Panc1 (cell line): ENCODE measurements around the gene SLC66A2. TPM values are rescaled to one million over a fixed set of nuclear protein-coding genes. Genes with fewer than 3 reads are reported as not detected.
A peak's percentile ranks its signal among the peaks of the same experiment; 100 is the strongest.

Experiments
- ATAC-seq: fragments of 200-7000 bp; cut with Tn5 transposase; 2 replicates; pipeline ENCODE4 v1.9.1; 2020; ENCODE audit warnings: mild to moderate bottlenecking, moderate library complexity
- BruUV-seq: library from RNA; stranded (reverse); fragments of 400-500 nt; replicated peaks from 2 replicates; lab custom pipeline; 2021; lab: Mats Ljungman, UMichigan
- CTCF ChIA-PET: fragments of 300-600 bp; sonication (Branson Sonifier 250); formaldehyde crosslinking; loops from one replicate; lab custom pipeline; 2022; ENCODE audit warnings: antibody characterized with exemption; lab: Charles Lee
- POLR2A ChIA-PET: fragments of 300-600 bp; sonication (Branson Sonifier 250); formaldehyde crosslinking; loops from one replicate; lab custom pipeline; 2022; ENCODE audit warnings: antibody characterized with exemption; lab: Charles Lee
- DNase-seq: peaks from one replicate; pipeline ENCODE4 v3.0.0-alpha.2; 2010; ENCODE audit warnings: low read depth, low spot score
- H3K27ac ChIP-seq: 2 replicates; pipeline ENCODE4 v1.5.1; 2011; ENCODE audit warnings: mild to moderate bottlenecking, low read length, inconsistent platforms
- H3K27me3 ChIP-seq: fragments of 200-500 bp; sonication (Bioruptor generic); 2 replicates; pipeline ENCODE4 v1.6.0; 2014; ENCODE audit warnings: low read length, inconsistent platforms; ENCODE audit not compliant: control insufficient read depth, insufficient read depth
- H3K36me3 ChIP-seq: fragments of 200-500 bp; sonication (Bioruptor generic); 2 replicates; pipeline ENCODE4 v1.5.1; 2014; ENCODE audit warnings: inconsistent platforms, mild to moderate bottlenecking, low read length, moderate library complexity; ENCODE audit not compliant: control insufficient read depth, insufficient read depth
- H3K4me1 ChIP-seq: 2 replicates; pipeline ENCODE4 v1.5.1; 2011; ENCODE audit warnings: inconsistent platforms, mild to moderate bottlenecking, low read length, moderate library complexity; ENCODE audit not compliant: control insufficient read depth, insufficient read depth
- H3K4me3 ChIP-seq, 2 experiments: 2 replicates each; pipeline ENCODE4 v1.5.1; 2011 to 2012; ENCODE audit warnings: low read depth in 2 of 2, low read length in 2 of 2, mild to moderate bottlenecking in 2 of 2, inconsistent platforms in 1 of 2, moderate library complexity in 1 of 2
- H3K9me3 ChIP-seq: fragments of 200-500 bp; sonication (Bioruptor generic); 2 replicates; pipeline ENCODE4 v1.5.1; 2014; ENCODE audit warnings: low read depth, mild to moderate bottlenecking, inconsistent platforms, low read length, moderate library complexity; ENCODE audit not compliant: control insufficient read depth, insufficient read depth
- CTCF ChIP-seq: fragments of 450-650 bp; IDR thresholded peaks from 2 replicates; pipeline ENCODE4 v1.5.1; 2017; ENCODE audit warnings: mild to moderate bottlenecking
- POLR2AphosphoS5 ChIP-seq: IDR thresholded peaks from 2 replicates; pipeline ENCODE4 v1.6.1; 2012; ENCODE audit warnings: mild to moderate bottlenecking, low read depth, low read length, moderate library complexity
- REST ChIP-seq, 2 experiments: IDR thresholded peaks; 2 replicates each; pipeline ENCODE4 v1.6.1; 2011 to 2012; ENCODE audit warnings: low read depth in 2 of 2, control low read depth in 1 of 2, low read length in 1 of 2, mild to moderate bottlenecking in 1 of 2, moderate library complexity in 1 of 2; ENCODE audit not compliant: insufficient read depth in 1 of 2
- SIN3A ChIP-seq: IDR thresholded peaks from 2 replicates; pipeline ENCODE4 v1.6.1; 2012; ENCODE audit warnings: low read depth, mild to moderate bottlenecking, low read length, moderate library complexity, borderline replicate concordance; ENCODE audit not compliant: insufficient read depth
- TCF7L2 ChIP-seq: IDR thresholded peaks from 2 replicates; pipeline ENCODE4 v1.6.1; 2011; ENCODE audit warnings: mild to moderate bottlenecking, low read depth, low read length, inconsistent platforms
- in situ Hi-C: cut with HindIII; loops from 2 replicates; pipeline ENCODE4 v1.10.0; 2016; ENCODE audit warnings: low sequenced_read_pairs, low pct_unique_long_range_greater_than_20kb
- intact Hi-C: fragments of 100-400 bp; cut with micrococcal nuclease; formaldehyde crosslinking; loops from one replicate; pipeline ENCODE4 v1.10.0; 2022; ENCODE audit not compliant: unreplicated experiment
- total RNA-seq: library from RNA; stranded (reverse); gene quantifications from one replicate; pipeline ENCODE4 v1.2.1, GENCODE V29; 2021; ENCODE audit not compliant: unreplicated experiment

The SLC66A2 gene
- total RNA-seq, 1 experiment from 2014 or later, result 92.5 TPM

- H3K27me3 ChIP-seq, result no peaks in the 10 kb centered on the region
- H3K4me1 ChIP-seq, result no peaks in the 10 kb centered on the region
- intact Hi-C loops (no loop called here), in situ Hi-C loops (no loop called here)
- no peak overlapping the region for H3K27ac ChIP-seq
- BruUV-seq, result no TSS peak
- ChIA-PET POLR2A (no interaction called here), CTCF (no interaction called here)
- H3K9me3 ChIP-seq, result no peaks in the 10 kb centered on the region
- H3K4me3 ChIP-seq, result no peak overlapping the region
- DNase-seq, result no peak
- no peaks in the 10 kb centered on the region for H3K36me3 ChIP-seq
- no peak for TF ChIP-seq REST (IDR thresholded peaks at IDR 0.05; ENCODE audit: insufficient read depth in 1 of 2, low read depth in 2 of 2, low read length in 1 of 2)
- no peak for TF ChIP-seq TCF7L2
- no peak for TF ChIP-seq POLR2AphosphoS5
- no peak for TF ChIP-seq CTCF
- TF ChIP-seq SIN3A, result no peak
- peak; percentile 57; the same call in 1 of the 2 replicates for ATAC-seq
Observed at GRCh38 chr18:79884963-79885728, 66.3 kb downstream of the SLC66A2 start.

DNA sequence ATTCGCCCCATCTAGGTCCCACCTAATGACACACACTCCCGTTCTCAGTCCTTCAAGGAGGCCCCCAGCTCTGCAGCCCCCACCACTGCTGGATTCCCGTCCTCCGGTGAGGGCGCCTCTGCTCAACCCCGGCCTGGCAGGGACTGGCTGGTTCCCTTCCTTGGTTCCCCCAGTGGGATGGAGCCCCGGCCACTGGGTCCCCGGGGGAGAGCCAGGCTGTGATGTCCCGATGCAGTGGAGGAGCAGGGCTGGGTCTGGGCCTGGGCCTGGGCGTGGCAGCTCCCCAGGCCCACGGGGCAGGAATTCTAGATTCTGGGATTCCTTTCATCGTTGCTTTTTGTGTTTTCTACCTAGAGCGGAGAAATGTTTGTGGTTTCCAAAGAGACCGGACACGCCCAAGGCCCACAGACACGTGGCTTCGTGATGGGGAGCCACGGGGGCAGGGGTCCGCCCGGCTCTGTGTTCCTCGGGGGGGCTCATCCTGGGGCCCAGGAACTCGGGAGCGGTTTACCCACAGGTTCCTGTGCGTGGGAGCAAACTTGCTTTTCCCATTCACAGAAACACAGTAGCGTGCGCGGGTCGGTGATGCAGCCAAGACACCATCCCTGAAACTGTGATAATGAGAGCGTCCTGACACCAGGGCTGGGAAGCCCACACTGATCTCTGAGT is 67.0 kb downstream of the SLC66A2 start:
- no peak for TF ChIP-seq POLR2AphosphoS5
- no peak for TF ChIP-seq REST (IDR thresholded peaks at IDR 0.05; ENCODE audit: insufficient read depth in 1 of 2, low read depth in 2 of 2, low read length in 1 of 2)
- no peak for TF ChIP-seq SIN3A
- no peak for TF ChIP-seq CTCF
- no peak for TF ChIP-seq TCF7L2
- ChIA-PET CTCF (no interaction called here), POLR2A (no interaction called here)
- in situ Hi-C loops (no loop called here), intact Hi-C loops (no loop called here)
- H3K4me3 ChIP-seq, result no peak overlapping the region
- no peak overlapping the region for H3K27ac ChIP-seq
- no peaks in the 10 kb centered on the region for H3K27me3 ChIP-seq
- no peaks in the 10 kb centered on the region for H3K9me3 ChIP-seq
- DNase-seq (no peak), ATAC-seq (no peak)
- no peaks in the 10 kb centered on the region for H3K4me1 ChIP-seq
- no TSS peak for BruUV-seq
- H3K36me3 ChIP-seq, result no peaks in the 10 kb centered on the region
